Pancreas (tissue), 10 donors: ENCODE measurements around the gene LIG3. TPM values are rescaled to one million over a fixed set of nuclear protein-coding genes. Genes with fewer than 3 reads are reported as not detected.

Source experiments
- ATAC-seq, 4 donors: fragments of 200-7000 bp; cut with Tn5 transposase; one replicate each; pipeline versions ENCODE4 v1.8.0 to v1.9.1; 2020; ENCODE audit warnings: mild to moderate bottlenecking in 4 of 4, moderate library complexity in 4 of 4
- DNase-seq, 6 donors: peaks; one replicate each; pipeline ENCODE4 v3.0.0-alpha.2; 2020
- FAIRE-seq: peaks from 2 replicates; lab custom pipeline; 2012; peaks lifted over from hg19 to GRCh38; lab: Jason Lieb, UNC
- H3K27ac ChIP-seq, 4 donors: fragments of 200-600 bp; sonication (generic); 1 replicate in 3 of 4; 2 replicates in 1 of 4; pipeline versions ENCODE4 v1.5.0 to v1.8.0; 2020
- H3K27me3 ChIP-seq, 4 donors: fragments of 200-600 bp; one replicate each; pipeline ENCODE4 v1.8.0; 2021
- H3K36me3 ChIP-seq, 3 donors: fragments of 200-600 bp; sonication (generic) in 1 of 3; one replicate each; pipeline versions ENCODE4 v1.5.0 to v1.8.0; 2020 to 2021
- H3K4me1 ChIP-seq, 3 donors: fragments of 200-600 bp; one replicate each; pipeline ENCODE4 v1.8.0; 2021
- H3K4me3 ChIP-seq, 4 donors: fragments of 200-600 bp; sonication (generic) in 2 of 4; one replicate each; pipeline versions ENCODE4 v1.5.0 to v1.8.0; 2020 to 2021
- H3K9me3 ChIP-seq, 4 donors: fragments of 200-600 bp; one replicate each; pipeline ENCODE4 v1.8.0; 2021
- WGBS, 2 donors: extraction: QIAGEN DNeasy Blood & Tissue Kit; methylation state at CpG; one replicate each; pipeline ENCODE4 v1.1.7; 2013; 5-methylcytosine and 5-hydroxymethylcytosine counted together
- intact Hi-C, 3 donors: fragments of 100-400 bp; cut with DNase I; formaldehyde crosslinking; loops; one replicate each; pipeline versions ENCODE4 v1.11.1 to v1.14.2; 2022
- polyA plus RNA-seq, 2 donors: library from polyadenylated mRNA; stranded (reverse); fragments of 200-250 nt; gene quantifications; one replicate each; pipeline ENCODE4 v1.2.3, GENCODE V29; 2013
- total RNA-seq, 6 donors: library from RNA; stranded (reverse); fragmentation: NEBNext Ultra II Directional in 4 of 6; extraction: Animal tissue kit (Norgen Biotek cat#: 25700) in 4 of 6; gene quantifications; one replicate each; pipeline versions ENCODE4 v1.2.1 to v1.2.4, GENCODE V29; 2021 to 2023
- TF ChIP-seq, protein P1 (sequence below), 4 donors: fragments of 200-600 bp; sonication (generic) in 3 of 4; IDR thresholded peaks; one replicate each; pipeline versions ENCODE4 v1.5.0 to v1.8.0; 2021; ENCODE audit warnings: antibody characterized with exemption in 4 of 4
- donor health status: healthy with polysubstance abuse.
- donor health status: DM: no; HTN: no; CAD: no; lungs with moderate emphysema.
- donor health status: DM: no; HTN: no; CAD: no.
- donor health status: control.
- donor health status: control.
- donor health status: Bipolar disorder and iron deficiency.
- donor health status: DM: yes; HTN: yes; CAD: no.
- donor health status: DM: no; HTN: no; CAD: no.
- donor health status: DM: no; HTN: no; CAD: no.
- donor health status: DM: yes; HTN: yes; CAD: no.

LIG3 gene
- total and polyA plus RNA-seq, 8 donors = 6.4 to 22.2 (median 16.9) TPM

- Histone ChIP-seq H3K36me3 (no peaks in the 10 kb centered on the region), H3K4me3 (no peak overlapping the region), H3K4me1 (peaks cover 0 to 3% (median 0%) of the 10 kb centered on the region in 3 donors), H3K9me3 (no peaks in the 10 kb centered on the region), H3K27ac (no peak overlapping the region), H3K27me3 (no peaks in the 10 kb centered on the region)
- FAIRE-seq (no peak), ATAC-seq (no peak), DNase-seq (no peak)
- WGBS, 2 donors = 77 to 81% methylated on average over 3 of the region's 3 CpGs
- TF ChIP-seq, protein P1, sequence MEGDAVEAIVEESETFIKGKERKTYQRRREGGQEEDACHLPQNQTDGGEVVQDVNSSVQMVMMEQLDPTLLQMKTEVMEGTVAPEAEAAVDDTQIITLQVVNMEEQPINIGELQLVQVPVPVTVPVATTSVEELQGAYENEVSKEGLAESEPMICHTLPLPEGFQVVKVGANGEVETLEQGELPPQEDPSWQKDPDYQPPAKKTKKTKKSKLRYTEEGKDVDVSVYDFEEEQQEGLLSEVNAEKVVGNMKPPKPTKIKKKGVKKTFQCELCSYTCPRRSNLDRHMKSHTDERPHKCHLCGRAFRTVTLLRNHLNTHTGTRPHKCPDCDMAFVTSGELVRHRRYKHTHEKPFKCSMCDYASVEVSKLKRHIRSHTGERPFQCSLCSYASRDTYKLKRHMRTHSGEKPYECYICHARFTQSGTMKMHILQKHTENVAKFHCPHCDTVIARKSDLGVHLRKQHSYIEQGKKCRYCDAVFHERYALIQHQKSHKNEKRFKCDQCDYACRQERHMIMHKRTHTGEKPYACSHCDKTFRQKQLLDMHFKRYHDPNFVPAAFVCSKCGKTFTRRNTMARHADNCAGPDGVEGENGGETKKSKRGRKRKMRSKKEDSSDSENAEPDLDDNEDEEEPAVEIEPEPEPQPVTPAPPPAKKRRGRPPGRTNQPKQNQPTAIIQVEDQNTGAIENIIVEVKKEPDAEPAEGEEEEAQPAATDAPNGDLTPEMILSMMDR (IDR thresholded peaks at IDR 0.05) = no peak
- intact Hi-C loops = no loop called here
Observed at GRCh38 chr17:34974794-34975785, 5.2 kb upstream of the LIG3 start.

GRCh38 chr17:34979153-34979552 lies 1.2 kb upstream of the LIG3 start:
- Histone ChIP-seq H3K9me3 (no peaks in the 10 kb centered on the region), H3K27me3 (no peaks in the 10 kb centered on the region), H3K4me3 (no peak overlapping the region), H3K36me3 (no peaks in the 10 kb centered on the region), H3K27ac (no peak overlapping the region), H3K4me1 (peaks cover 0 to 13% (median 0%) of the 10 kb centered on the region in 3 donors)
- TF ChIP-seq, protein P1 (IDR thresholded peaks at IDR 0.05) = no peak
- intact Hi-C loops = no loop called here
- no peak for DNase-seq
- no peak for ATAC-seq
- WGBS, 2 donors = 90 to 93% methylated on average over 7 of the region's 7 CpGs
- FAIRE-seq = no peak

DNA sequence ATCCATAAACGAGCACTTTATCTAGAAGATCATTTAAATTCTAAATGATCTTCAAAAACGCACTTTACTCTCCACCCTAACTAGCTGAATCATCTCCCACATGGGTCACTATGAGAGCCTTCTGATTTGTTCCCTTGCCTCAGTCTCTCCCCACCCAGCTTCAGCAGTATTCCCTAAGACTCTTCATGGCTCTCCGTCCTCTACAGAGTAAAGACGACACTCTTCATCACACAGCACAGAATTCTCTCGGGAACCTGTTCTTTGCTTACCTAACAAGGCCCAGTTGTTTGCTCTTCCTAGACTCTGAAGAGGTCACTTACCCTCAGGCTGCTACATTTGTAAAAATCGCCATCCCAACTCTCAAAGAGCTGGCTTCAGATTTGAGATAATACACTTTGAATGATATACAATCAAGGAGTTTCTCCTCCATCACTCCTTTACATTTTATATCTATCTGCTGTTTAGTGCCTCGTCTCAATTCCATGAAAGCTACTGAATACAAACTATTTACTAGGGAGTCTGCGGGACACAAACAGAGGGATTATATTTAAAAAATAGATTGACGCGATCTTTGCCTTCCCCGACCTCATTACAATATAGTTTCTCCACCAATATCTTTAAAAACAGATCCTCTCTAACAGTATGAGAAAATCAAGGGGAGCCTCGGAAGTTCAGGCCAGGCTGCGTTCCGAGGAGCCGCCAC lies 511 bp upstream of the LIG3 start:
- peak overlapping the region; percentile 85 to 96 (median 91) for H3K4me3 ChIP-seq
- H3K27me3 ChIP-seq = no peaks in the 10 kb centered on the region
- no peaks in the 10 kb centered on the region for H3K36me3 ChIP-seq
- no peak for FAIRE-seq
- TF ChIP-seq, protein P1 (IDR thresholded peaks at IDR 0.05) = no peak
- 21 to 24% methylated on average over 15 of the region's 15 CpGs for WGBS, 2 donors
- no peak for ATAC-seq
- no peak for DNase-seq
- H3K27ac ChIP-seq = peak overlapping the region; percentile 98 to 99 (median 98)
- H3K4me1 ChIP-seq = peaks cover 0 to 13% (median 0%) of the 10 kb centered on the region in 3 donors
- no peaks in the 10 kb centered on the region for H3K9me3 ChIP-seq
- intact Hi-C loops = no loop called here

DNA sequence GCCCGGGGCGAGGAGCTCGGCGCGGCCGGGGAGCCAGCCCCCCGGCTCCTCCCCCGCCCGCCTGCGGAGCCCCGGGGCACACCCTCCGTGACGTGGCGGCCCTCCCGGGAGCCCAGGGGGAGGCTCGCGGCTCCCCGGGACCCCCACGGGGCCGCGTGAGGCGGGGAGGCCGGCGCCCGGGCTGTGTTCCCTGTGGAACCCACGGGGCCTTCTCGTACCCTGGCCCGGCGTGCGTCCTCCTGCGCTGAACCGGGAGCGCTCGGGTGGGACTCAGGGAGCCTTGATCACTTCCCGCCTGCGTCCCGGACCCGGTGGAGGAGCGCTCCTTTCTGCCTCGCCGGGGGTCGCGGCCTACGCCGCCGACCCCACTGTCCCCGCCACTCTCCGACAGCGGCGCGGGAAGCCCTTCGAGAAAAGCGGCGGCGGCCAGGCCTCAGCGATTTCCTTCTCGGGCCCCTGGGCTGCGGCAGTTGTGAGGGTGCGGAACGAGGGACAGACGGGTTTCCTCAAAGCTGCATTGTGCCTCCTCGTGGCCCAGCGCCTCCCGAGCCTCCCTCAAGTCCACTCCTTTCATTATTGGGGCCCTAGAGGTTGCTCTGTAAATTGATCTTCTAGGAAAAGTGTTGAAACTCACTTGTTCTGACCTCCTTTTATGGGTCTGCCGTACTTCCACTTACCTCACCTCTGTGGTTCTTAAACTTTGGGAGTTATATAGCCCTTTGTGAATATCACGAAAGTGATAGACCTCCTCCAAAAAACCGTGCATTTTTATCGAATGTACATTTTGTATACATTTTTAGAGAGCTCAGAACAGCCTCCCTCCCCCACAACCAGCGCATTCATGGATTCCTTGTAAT lies 597 bp downstream of the LIG3 start:
- Histone ChIP-seq H3K36me3 (no peaks in the 10 kb centered on the region), H3K9me3 (no peaks in the 10 kb centered on the region), H3K27ac (peak overlapping the region; percentile 98 to 99 (median 98)), H3K4me1 (peaks cover 0 to 13% (median 0%) of the 10 kb centered on the region in 3 donors), H3K27me3 (no peaks in the 10 kb centered on the region), H3K4me3 (peak overlapping the region; percentile 85 to 96 (median 91))
- ATAC-seq (peak; percentile 86 to 92 (median 90)), FAIRE-seq (no peak), DNase-seq (peak; percentile 60 to 87 (median 73))
- WGBS, 2 donors = 0 to 2% methylated on average over 11 to 69 of the region's 69 CpGs
- TF ChIP-seq, protein P1 (IDR thresholded peaks at IDR 0.05) = peak in 1 of 4 donors; percentile 10
- intact Hi-C loops = no loop called here
